SJCRH30 (cell line): ENCODE measurements around the gene ETV6. TPM values are rescaled to one million over a fixed set of nuclear protein-coding genes. Genes with fewer than 3 reads are reported as not detected.
A peak's percentile ranks its signal among the peaks of the same experiment; 100 is the strongest.

ENCODE experiments used
- DNase-seq, 2 experiments: peaks; one replicate each; pipeline ENCODE4 v3.0.0-alpha.2; 2015 to 2020
- H3K27ac ChIP-seq: fragments of 250-450 bp; sonication (Bioruptor Pico); 2 replicates; pipeline ENCODE4 v1.5.1; 2020; ENCODE audit warnings: mild to moderate bottlenecking, moderate library complexity
- H3K27me3 ChIP-seq: fragments of 250-450 bp; sonication (Bioruptor Pico); 2 replicates; pipeline ENCODE4 v1.5.1; 2020; ENCODE audit warnings: mild to moderate bottlenecking, moderate library complexity
- H3K36me3 ChIP-seq: fragments of 250-450 bp; sonication (Bioruptor Pico); 2 replicates; pipeline ENCODE4 v1.5.1; 2020; ENCODE audit warnings: mild to moderate bottlenecking, moderate library complexity
- H3K4me1 ChIP-seq: fragments of 250-450 bp; sonication (Bioruptor Pico); 2 replicates; pipeline ENCODE4 v1.5.1; 2020; ENCODE audit warnings: mild to moderate bottlenecking, moderate library complexity
- H3K4me3 ChIP-seq: fragments of 250-450 bp; sonication (Bioruptor Pico); 2 replicates; pipeline ENCODE4 v1.5.1; 2020; ENCODE audit warnings: mild to moderate bottlenecking, moderate library complexity
- H3K9me3 ChIP-seq: fragments of 250-450 bp; sonication (Bioruptor Pico); replicated peaks from 2 replicates; pipeline ENCODE4 v1.5.1; 2020; ENCODE audit warnings: mild to moderate bottlenecking, moderate library complexity
- total RNA-seq: library from RNA; depleted of rRNA; stranded (reverse); fragments of >200 nt; shearing (Covaris generic); gene quantifications from 2 replicates; pipeline ENCODE4 v1.2.3, GENCODE V29; 2014

Gene ETV6
- total RNA-seq, 1 experiment from 2014 or later = 5.6 TPM

GRCh38 chr12:11653215-11653753 is 3.8 kb downstream of the ETV6 start:
- Histone ChIP-seq H3K9me3 (no peaks in the 10 kb centered on the region), H3K27me3 (no peaks in the 10 kb centered on the region), H3K27ac (no peak overlapping the region), H3K4me3 (no peak overlapping the region), H3K4me1 (peaks cover 4% of the 10 kb centered on the region; the same call in 1 of the 2 replicates), H3K36me3 (no peaks in the 10 kb centered on the region)
- no peak for DNase-seq

- Histone ChIP-seq H3K36me3 (no peaks in the 10 kb centered on the region), H3K4me1 (peaks cover 4% of the 10 kb centered on the region; the same call in 1 of the 2 replicates), H3K27me3 (no peaks in the 10 kb centered on the region), H3K27ac (no peak overlapping the region), H3K4me3 (no peak overlapping the region), H3K9me3 (no peaks in the 10 kb centered on the region)
- no peak for DNase-seq
Measured at GRCh38 chr12:11654338-11654737, 4.9 kb downstream of the ETV6 start.

DNA sequence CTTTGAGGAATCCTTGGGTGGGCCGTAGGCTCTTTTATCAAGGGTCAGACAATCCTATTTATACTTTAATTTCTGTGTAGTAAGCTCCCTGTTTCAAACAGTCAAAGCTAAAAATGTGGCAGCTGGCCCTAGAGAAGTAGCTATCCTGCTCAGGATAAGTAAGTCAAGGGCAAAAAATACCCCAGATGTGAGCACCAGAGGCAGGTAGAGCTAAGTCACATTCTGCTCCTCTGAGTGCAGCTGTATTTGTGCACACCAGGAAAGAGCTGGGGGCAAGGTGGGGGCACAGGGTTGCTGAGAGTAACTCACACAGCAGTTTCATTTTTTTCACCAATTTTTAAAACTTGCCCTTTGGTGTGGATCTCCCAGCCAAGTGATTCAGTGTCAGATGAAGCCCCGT is 5.3 kb downstream of the ETV6 start:
- Histone ChIP-seq H3K36me3 (no peaks in the 10 kb centered on the region), H3K4me3 (no peak overlapping the region), H3K27ac (no peak overlapping the region), H3K9me3 (no peaks in the 10 kb centered on the region), H3K27me3 (no peaks in the 10 kb centered on the region), H3K4me1 (peaks cover 4% of the 10 kb centered on the region; the same call in 1 of the 2 replicates)
- no peak for DNase-seq

- no peaks in the 10 kb centered on the region for H3K27me3 ChIP-seq
Measured at GRCh38 chr12:11655842-11656241, 6.4 kb downstream of the ETV6 start.

DNA sequence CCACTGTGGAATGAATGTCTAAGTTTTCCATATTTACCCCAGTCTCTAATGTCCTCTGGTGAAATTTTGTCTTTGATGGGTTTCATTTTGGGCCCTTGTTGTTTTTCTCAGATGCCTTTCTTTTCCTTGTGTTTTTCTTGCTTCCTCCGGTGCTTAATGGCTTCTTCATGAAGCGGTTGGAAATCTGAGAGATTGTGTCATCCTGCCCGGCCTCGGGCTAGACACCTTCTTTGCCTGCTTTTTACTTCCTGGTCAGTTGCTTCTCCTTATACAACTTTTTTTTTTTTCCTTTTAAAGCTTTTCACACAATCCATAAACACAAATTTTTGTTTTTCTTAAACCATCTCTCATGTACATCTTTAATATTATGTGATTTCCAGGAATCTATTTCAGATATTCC is 7.1 kb downstream of the ETV6 start:
- DNase-seq = no peak
- no peak overlapping the region for H3K4me3 ChIP-seq

More at GRCh38 chr12:11655842-11656241, 6.4 kb downstream of the ETV6 start:
- H3K4me1 ChIP-seq = peaks cover 4% of the 10 kb centered on the region; the same call in 1 of the 2 replicates
- H3K36me3 ChIP-seq = no peaks in the 10 kb centered on the region
- no peak overlapping the region for H3K27ac ChIP-seq
- DNase-seq = no peak
- H3K9me3 ChIP-seq = no peaks in the 10 kb centered on the region
- no peak overlapping the region for H3K4me3 ChIP-seq

GRCh38 chr12:11657511-11657910 is 8.0 kb downstream of the ETV6 start:
- Histone ChIP-seq H3K27ac (no peak overlapping the region), H3K4me1 (no peaks in the 10 kb centered on the region), H3K4me3 (no peak overlapping the region), H3K27me3 (no peaks in the 10 kb centered on the region), H3K9me3 (no peaks in the 10 kb centered on the region), H3K36me3 (no peaks in the 10 kb centered on the region)
- DNase-seq = no peak

More for the DNA sequence above, 7.1 kb downstream of the ETV6 start:
- Histone ChIP-seq H3K4me1 (no peaks in the 10 kb centered on the region; the same call in 1 of the 2 replicates), H3K9me3 (no peaks in the 10 kb centered on the region), H3K27ac (no peak overlapping the region), H3K27me3 (no peaks in the 10 kb centered on the region), H3K36me3 (no peaks in the 10 kb centered on the region)

- H3K9me3 ChIP-seq = no peaks in the 10 kb centered on the region
- H3K36me3 ChIP-seq = no peaks in the 10 kb centered on the region
- no peak overlapping the region for H3K4me3 ChIP-seq
- H3K27me3 ChIP-seq = no peaks in the 10 kb centered on the region
- H3K4me1 ChIP-seq = peaks cover 9% of the 10 kb centered on the region
- no peak overlapping the region for H3K27ac ChIP-seq
- DNase-seq = no peak
Measured at GRCh38 chr12:11658791-11659190, 9.3 kb downstream of the ETV6 start.

- Histone ChIP-seq H3K36me3 (no peaks in the 10 kb centered on the region), H3K27ac (no peak overlapping the region), H3K9me3 (no peaks in the 10 kb centered on the region), H3K27me3 (no peaks in the 10 kb centered on the region), H3K4me1 (peaks cover 13% of the 10 kb centered on the region), H3K4me3 (no peak overlapping the region)
- no peak for DNase-seq
Measured at GRCh38 chr12:11660624-11661023, 11.2 kb downstream of the ETV6 start.

DNA sequence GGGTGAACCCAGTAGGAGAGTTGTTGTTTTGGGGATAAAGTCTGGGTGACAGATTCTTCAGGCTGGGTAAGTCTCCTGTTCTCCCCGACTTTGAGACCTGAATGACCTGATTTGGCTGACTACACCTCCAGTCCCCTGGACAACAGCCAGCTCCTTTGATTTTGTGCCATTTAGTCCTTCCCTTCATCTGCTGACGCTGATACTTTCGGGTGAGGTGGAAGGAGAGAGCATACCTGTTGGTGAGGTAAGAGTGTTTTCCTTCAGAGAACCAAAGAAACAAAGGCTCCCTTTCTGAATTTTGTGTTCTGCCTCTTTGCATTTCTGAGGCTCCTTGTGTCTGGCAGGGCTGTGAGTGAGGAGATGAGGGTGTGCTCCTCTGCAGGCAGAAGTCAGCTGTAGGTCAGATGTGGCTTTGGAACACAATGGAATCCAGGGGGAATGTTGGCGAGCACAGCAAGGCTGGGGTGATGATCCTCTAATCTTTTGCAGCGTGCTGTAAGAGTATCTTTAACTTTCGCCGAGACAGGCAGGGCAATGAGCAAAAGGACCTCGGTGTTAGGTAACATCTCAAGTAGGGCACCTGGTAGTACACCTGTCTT is 12.1 kb downstream of the ETV6 start:
- no peak overlapping the region for H3K27ac ChIP-seq
- no peaks in the 10 kb centered on the region for H3K27me3 ChIP-seq
- no peak for DNase-seq
- H3K4me3 ChIP-seq = no peak overlapping the region
- H3K4me1 ChIP-seq = peaks cover 13% of the 10 kb centered on the region
- H3K36me3 ChIP-seq = no peaks in the 10 kb centered on the region
- no peaks in the 10 kb centered on the region for H3K9me3 ChIP-seq

DNA sequence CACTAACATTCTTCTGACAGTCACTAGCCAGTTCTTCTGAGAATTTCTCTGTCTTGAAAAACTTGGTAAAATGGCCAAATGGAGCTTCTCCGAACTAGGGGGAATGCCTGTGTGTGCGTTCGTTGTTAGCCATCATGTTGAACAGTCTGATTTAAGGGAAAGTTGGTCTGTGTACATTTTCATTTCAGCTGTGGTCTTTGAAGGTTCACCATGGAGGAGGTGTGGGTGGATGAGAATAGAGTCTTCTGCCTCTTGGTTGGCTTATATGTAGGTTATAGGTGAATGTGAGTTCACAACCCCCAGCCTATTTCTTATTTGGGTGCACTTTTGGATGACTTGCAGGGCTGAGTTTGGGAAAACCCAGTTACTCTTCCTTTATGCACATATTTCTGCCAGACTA is 12.9 kb downstream of the ETV6 start:
- Histone ChIP-seq H3K4me1 (peaks cover 13% of the 10 kb centered on the region), H3K4me3 (no peak overlapping the region), H3K36me3 (no peaks in the 10 kb centered on the region), H3K27me3 (no peaks in the 10 kb centered on the region), H3K9me3 (no peaks in the 10 kb centered on the region), H3K27ac (no peak overlapping the region)
- DNase-seq = no peak

DNA sequence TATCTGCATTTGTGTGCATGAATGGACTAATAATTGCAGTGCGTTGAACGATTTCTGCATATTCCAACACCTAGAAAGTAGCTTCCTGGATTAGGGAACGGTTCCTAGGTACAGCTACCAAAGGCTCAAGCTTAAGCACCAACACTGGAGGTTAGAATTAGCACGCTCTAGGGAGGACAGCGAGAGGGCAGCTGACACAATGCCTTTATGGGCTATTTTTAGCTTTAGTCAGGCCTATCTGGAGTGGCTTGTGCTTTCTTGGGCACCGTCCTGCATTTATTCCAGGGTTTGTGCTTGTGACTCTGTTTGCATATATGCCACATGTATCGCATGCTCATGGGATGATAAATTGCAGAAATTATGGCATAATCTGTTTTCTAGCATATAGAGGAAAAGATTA is 13.7 kb downstream of the ETV6 start:
- DNase-seq = peak; percentile 7 to 16
- no peak overlapping the region for H3K27ac ChIP-seq
- no peaks in the 10 kb centered on the region for H3K36me3 ChIP-seq

DNA sequence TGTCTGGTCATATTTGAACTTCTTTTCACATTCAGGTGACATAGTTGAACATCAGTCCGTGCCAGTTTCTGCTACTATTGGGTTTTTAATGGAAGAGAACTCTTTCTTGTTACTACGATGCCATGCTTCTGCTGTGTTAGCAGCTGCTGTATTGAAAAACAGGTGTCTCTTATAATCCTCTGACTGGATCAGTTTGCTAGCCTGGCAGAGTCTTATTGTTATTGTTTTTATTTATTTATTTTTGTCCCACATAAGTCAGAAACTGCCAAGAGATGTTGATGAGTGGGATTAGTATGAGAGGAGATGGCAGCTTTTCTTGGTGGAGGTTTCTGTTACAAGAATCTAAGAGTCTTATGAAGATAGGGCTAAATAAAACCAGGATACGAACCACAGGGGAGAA is 14.6 kb downstream of the ETV6 start:
- no peaks in the 10 kb centered on the region for H3K9me3 ChIP-seq
- H3K4me1 ChIP-seq = peaks cover 13% of the 10 kb centered on the region
- H3K36me3 ChIP-seq = no peaks in the 10 kb centered on the region
- no peak overlapping the region for H3K27ac ChIP-seq
- peak in 1 of 2 experiments; percentile 24 for DNase-seq
- no peaks in the 10 kb centered on the region for H3K27me3 ChIP-seq
- no peak overlapping the region for H3K4me3 ChIP-seq

More for the DNA sequence above, 13.7 kb downstream of the ETV6 start:
- Histone ChIP-seq H3K27me3 (no peaks in the 10 kb centered on the region), H3K4me3 (no peak overlapping the region), H3K9me3 (no peaks in the 10 kb centered on the region), H3K4me1 (peaks cover 13% of the 10 kb centered on the region)

DNA sequence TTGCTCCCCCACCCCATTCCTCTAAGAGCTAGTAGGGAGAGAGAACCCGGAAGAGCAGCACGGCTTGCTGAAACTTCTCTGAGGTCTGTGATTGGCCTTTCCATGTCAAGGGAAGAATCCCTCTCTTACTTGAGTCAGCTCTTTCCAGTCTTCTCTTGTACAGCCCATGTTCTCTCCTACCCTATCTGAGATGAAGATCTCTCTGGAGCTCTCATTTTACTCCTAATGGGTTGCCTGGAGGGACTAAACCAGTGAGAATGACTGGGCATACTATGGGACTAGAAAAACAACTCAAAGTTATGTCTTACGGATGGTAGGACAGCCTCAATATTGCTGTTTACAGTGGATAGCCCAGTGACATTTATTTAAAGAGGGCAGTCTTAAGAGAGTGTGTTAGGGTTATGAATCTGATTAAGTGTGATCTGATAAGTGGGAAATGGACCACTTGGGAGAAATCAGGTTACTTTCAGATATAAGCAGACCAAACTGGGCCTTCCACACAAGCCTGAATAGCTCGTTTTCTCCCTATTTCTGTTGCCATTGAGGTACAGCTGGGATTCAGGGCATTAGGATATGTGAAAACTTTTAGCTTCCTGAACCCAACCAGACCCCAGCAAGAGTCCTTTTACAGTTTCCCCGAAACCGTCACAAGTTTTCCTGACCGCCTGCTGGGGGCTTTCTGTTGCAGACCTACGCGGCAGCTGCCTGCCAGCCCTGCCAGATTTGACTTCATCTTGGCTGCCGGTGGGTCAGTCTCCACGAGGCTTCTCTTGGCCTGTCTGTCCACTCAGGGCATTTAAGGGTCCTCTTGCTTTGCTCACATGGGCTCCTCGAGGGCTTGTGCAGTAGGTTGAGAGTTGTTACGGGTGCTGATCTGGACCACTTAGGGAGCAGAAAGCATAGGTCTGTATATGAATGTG is 16.9 kb downstream of the ETV6 start:
- H3K27me3 ChIP-seq = no peaks in the 10 kb centered on the region
- DNase-seq = no peak
- H3K27ac ChIP-seq = no peak overlapping the region
- H3K4me3 ChIP-seq = no peak overlapping the region
- H3K9me3 ChIP-seq = no peaks in the 10 kb centered on the region
- H3K36me3 ChIP-seq = no peaks in the 10 kb centered on the region
- H3K4me1 ChIP-seq = peaks cover 13% of the 10 kb centered on the region

GRCh38 chr12:11667171-11667570 is 17.7 kb downstream of the ETV6 start:
- H3K9me3 ChIP-seq = no peaks in the 10 kb centered on the region
- H3K36me3 ChIP-seq = no peaks in the 10 kb centered on the region
- no peak overlapping the region for H3K4me3 ChIP-seq
- no peak for DNase-seq
- H3K4me1 ChIP-seq = peaks cover 13% of the 10 kb centered on the region
- no peaks in the 10 kb centered on the region for H3K27me3 ChIP-seq
- no peak overlapping the region for H3K27ac ChIP-seq

GRCh38 chr12:11668611-11669010 is 19.1 kb downstream of the ETV6 start:
- Histone ChIP-seq H3K9me3 (no peaks in the 10 kb centered on the region), H3K4me1 (peaks cover 6% of the 10 kb centered on the region), H3K27ac (no peak overlapping the region), H3K36me3 (no peaks in the 10 kb centered on the region), H3K27me3 (no peaks in the 10 kb centered on the region), H3K4me3 (no peak overlapping the region)
- no peak for DNase-seq
